ENCODE measurements around the gene IL1R1. TPM values are rescaled to one million over a fixed set of nuclear protein-coding genes. Genes with fewer than 3 reads are reported as not detected.

The IL1R1 gene
- total RNA-seq, 2 donors from 2014 or later: 41.7 to 68.1 TPM

DNA sequence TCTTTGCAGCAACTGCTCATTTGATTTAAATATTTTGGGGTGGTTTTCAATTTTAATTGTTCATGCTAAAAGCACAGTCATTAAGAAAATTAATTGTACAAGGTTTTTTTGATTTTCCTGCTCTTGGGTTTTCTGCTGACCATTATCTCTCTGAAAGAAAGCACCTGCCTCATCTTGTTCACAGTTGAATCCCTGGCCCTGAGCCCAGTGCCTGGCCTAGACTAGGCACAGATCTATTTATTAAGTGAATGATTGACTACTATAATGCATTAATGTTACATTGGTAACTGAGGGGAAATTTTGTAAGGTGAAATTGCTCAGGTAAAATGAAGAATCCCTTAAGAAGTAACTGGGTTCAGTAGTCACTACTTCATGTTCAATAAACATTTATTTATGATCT lies 66.2 kb downstream of the IL1R1 start:
- Mint-ChIP-seq H3K4me1 (no peaks in the 10 kb centered on the region), H3K27ac (no peak overlapping the region)

DNA sequence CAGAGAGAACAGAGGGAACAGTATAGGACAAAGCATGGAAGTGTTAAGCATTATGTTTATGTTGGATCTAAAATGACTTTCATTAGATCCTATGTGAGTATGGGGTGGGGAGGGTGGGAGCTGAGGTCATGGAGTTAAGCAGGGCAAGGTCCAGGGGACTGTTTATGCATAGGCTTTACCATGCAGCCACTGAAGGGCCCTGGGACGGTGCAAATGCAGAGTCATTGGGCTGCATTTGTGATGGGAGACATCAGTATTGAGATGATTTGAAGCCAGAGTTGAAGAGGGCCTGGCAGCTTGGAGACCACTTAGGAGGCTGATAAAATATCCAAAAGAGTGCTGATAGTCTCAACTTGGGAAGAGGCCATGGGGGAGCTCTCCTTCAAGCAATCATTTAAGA lies 66.9 kb downstream of the IL1R1 start:
- no peaks in the 10 kb centered on the region for H3K4me1 Mint-ChIP-seq

More for the DNA sequence above, 66.2 kb downstream of the IL1R1 start:
- Mint-ChIP-seq H3K27me3 (no peaks in the 10 kb centered on the region), H3K9me3 (peaks cover 8% of the 10 kb centered on the region), H3K36me3 (ENCODE audit: low read depth) (no peaks in the 10 kb centered on the region), H3K4me3 (no peak overlapping the region)
- no peak for ATAC-seq (replicated peaks)

DNA sequence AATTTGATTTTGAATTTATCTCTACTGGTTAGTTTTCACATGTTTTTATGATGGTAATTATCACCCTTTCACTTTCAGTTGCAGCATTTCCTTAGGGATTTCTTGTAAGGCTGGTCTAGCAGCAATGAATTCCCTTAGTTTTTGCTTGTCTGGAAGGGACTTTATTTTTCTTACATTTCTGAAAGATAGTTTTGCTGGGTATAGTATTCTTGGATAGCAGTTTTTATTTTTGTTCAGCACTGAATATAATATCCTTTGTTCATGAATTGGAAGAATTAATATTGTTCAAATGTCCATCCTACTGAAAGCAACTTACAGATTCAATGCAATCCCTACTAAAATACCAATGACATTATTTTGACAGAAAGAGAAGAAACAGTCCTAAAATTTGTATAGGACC lies 74.5 kb downstream of the IL1R1 start:
- H3K4me3 Mint-ChIP-seq: no peak overlapping the region
- ATAC-seq (replicated peaks): no peak
- H3K27ac Mint-ChIP-seq: no peak overlapping the region
- peaks cover 6% of the 10 kb centered on the region for H3K36me3 Mint-ChIP-seq (ENCODE audit: low read depth)
- H3K9me3 Mint-ChIP-seq: peaks cover 20% of the 10 kb centered on the region
- peaks cover 12% of the 10 kb centered on the region for H3K4me1 Mint-ChIP-seq
- no peaks in the 10 kb centered on the region for H3K27me3 Mint-ChIP-seq

More for the DNA sequence above, 66.9 kb downstream of the IL1R1 start:
- Mint-ChIP-seq H3K27me3 (no peaks in the 10 kb centered on the region), H3K36me3 (ENCODE audit: low read depth) (no peaks in the 10 kb centered on the region), H3K4me3 (no peak overlapping the region), H3K27ac (no peak overlapping the region), H3K9me3 (peaks cover 8% of the 10 kb centered on the region)
- ATAC-seq (replicated peaks): no peak

DNA sequence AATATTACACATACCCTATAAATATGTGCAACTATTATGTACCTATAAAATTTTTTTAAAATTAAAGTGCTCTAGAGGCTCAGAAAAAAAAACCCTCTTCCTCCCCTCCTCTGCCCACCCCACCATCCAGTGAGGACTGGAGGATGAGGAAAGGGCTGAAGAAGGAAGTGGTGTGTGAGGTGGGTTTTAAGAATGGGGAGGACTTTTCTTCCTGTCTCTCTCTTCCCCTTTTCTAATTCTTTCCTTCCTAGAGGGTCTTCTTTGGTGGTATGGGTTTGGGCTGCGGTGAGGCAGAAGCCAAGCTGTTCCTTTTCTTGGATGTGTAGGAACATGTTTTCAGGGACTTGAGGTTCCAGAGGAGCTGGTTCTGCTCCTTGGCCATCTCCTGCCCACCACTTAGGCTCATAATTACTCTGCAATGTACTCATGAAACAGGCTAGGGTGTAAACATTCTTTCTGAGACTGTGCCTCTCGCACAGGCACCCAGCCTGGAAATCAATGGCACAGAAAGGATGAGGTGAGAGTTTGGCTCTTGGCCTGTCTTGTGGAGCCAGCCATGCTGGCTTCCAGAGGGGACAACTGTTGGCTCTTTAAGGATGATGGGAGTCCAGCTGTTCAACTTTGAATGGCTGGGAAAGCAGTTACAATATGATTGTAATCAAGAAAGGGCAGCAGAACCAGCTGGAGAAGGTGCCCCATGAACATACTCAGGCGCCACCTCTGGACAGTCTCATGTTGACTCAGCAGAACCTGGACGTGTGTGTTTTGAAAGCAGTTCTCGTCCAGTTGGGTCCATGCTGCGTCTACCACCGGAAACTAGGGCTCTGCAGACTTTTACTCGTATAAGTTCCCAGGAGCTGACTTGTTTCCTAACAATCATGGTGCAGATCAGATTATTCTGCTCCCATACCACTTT lies 82.5 kb downstream of the IL1R1 start:
- ATAC-seq (replicated peaks): no peak
- H3K9me3 Mint-ChIP-seq: peaks cover 4% of the 10 kb centered on the region
- peaks cover 6% of the 10 kb centered on the region for H3K36me3 Mint-ChIP-seq (ENCODE audit: low read depth)
- H3K27ac Mint-ChIP-seq: peak overlapping the region; percentile 12
- H3K4me3 Mint-ChIP-seq: no peak overlapping the region
- H3K27me3 Mint-ChIP-seq: no peaks in the 10 kb centered on the region
- peaks cover 40% of the 10 kb centered on the region for H3K4me1 Mint-ChIP-seq

DNA sequence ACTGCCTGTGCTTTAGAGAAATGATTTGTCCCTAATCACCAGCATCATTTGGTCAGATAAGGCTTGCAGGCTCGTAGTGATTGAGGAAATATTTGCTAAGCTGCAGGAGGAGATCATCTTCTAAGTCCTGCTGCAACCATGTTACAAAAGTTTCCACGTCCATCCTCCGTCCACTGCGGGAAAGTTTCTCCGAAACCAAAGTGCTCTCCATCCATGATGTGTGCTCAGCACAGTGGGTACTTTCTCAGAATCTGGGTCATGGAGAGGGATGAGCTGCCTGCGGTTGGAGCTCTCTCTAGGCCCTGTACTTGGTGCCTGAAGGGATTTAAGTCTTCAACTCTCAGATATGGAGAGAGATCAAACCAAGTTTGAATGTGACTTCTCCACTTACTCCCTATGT lies 83.6 kb downstream of the IL1R1 start:
- Mint-ChIP-seq H3K36me3 (ENCODE audit: low read depth) (peaks cover 2% of the 10 kb centered on the region), H3K27ac (peak overlapping the region; percentile 95), H3K4me1 (peaks cover 41% of the 10 kb centered on the region), H3K4me3 (peak overlapping the region; percentile 75), H3K27me3 (no peaks in the 10 kb centered on the region), H3K9me3 (peaks cover 4% of the 10 kb centered on the region)
- no peak for ATAC-seq (replicated peaks)

DNA sequence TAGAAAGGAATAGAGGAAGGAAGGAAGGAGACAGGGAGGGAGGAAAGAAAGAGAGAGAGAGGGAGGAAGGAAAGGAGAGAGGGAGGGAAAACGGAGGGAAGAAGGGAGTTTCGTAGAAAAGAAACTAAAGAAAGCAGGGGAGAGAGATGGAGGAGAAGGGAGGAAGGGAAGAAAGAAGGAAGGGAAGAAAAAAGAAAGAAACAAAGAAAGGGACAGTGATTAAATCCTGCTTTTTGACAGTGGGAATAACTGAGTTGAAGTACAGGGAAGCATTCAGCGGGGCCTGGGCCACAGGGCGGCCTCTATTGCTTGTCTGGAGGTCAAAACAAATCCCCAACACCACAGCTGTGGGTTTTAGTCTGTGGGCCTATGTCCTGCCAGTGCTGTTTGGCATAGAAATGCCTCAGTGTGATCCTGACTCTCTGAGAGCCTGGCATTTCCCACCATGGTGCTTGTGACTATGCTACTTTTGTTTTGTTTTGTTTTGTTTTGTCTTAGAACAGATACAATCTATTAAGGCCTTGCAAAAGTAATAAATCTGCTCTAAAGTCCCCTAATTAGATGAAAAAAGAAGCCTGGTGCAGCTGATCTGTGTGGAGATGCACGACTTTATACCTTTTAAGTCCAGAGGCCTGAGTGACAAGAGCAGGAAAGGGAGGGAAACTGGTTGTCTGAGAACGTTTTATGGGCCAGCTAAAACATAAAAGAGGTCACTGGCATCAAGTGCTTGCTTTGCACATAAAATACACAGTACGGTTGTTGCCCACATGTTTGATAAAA lies 84.3 kb downstream of the IL1R1 start:
- peak overlapping the region; percentile 75 for H3K4me3 Mint-ChIP-seq
- H3K9me3 Mint-ChIP-seq: peaks cover 7% of the 10 kb centered on the region
- no peak for ATAC-seq (replicated peaks)
- no peaks in the 10 kb centered on the region for H3K36me3 Mint-ChIP-seq (ENCODE audit: low read depth)
- no peaks in the 10 kb centered on the region for H3K27me3 Mint-ChIP-seq
- H3K27ac Mint-ChIP-seq: peak overlapping the region; percentile 95
- H3K4me1 Mint-ChIP-seq: peaks cover 39% of the 10 kb centered on the region

DNA sequence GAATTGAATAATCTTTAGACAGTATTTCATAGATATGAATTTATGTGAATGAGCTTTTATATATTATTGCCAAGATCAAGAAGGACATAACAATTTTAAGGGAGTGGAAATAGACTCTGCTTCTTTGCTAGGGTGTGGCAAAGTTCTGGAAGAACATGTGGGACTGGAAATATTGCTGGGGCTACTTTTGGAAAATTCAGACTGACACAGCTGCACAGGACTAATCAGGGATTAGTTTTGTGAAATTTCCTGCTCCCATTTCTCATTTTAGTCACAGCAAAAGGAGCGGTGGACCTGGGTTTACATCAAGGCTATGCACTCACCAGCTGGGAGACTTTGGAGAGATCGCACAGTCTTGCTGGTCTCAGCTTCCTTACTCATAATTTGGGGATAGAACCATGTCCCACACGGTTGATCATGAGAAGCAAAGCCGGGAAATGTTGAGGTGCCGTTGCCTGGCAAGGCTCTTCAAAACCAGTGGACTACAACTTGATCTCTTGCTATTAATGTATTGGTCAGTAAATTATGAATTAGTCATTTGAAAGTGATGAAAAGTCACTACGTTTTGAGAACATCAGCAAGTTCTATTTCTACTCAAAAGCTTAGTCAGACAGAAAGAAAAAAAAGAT lies 86.7 kb downstream of the IL1R1 start:
- no peak for ATAC-seq (replicated peaks)
- Mint-ChIP-seq H3K36me3 (ENCODE audit: low read depth) (peaks cover 2% of the 10 kb centered on the region), H3K27ac (peak overlapping the region; percentile 95), H3K9me3 (peaks cover 4% of the 10 kb centered on the region), H3K4me1 (peaks cover 43% of the 10 kb centered on the region), H3K27me3 (no peaks in the 10 kb centered on the region), H3K4me3 (peak overlapping the region; percentile 75)

Other genes starting within 250 kb of the IL1R1 start
- 10 to 100 TPM; 55.8 to 97.6 TPM for gene IL1R2, start 150.8 kb upstream of the IL1R1 start, total RNA-seq
- 1 to 10 TPM in 1 of 2 donors, under 1 TPM in 1; 0.41 to 2.7 TPM for gene IL1RL2, start 44.3 kb downstream of the IL1R1 start, total RNA-seq
- gene IL1RL1, start 168.8 kb downstream of the IL1R1 start, total RNA-seq: under 1 TPM; 0.24 to 0.79 TPM
- gene IL18R1, start 213.1 kb downstream of the IL1R1 start, total RNA-seq: 10 to 100 TPM; 20.5 to 27.7 TPM

All from activated T-helper 17 cell treated with anti-CD3 and anti-CD28 coated beads, Interleukin-2, amount 50 U/mL, for 72 hours (primary cell).